Activated CD4-positive, alpha-beta T cell treated with anti-CD3 and anti-CD28 coated beads, Interleukin-2, amount 10 ng/mL, durations not matched to agents 24 days and 14 days (primary cell): Measurements from ENCODE around the gene GPNMB. TPM values are rescaled to one million over a fixed set of nuclear protein-coding genes. Genes with fewer than 3 reads are reported as not detected.
"Not testable (repeated sequence)": the region's sequence is repeated elsewhere in the genome, so short reads cannot be mapped to it uniquely, and the experiment has no call there.

Experiments used
- DNase-seq: peaks from one replicate; pipeline ENCODE4 v3.0.0; 2022
- H3K27ac Mint-ChIP-seq: one replicate; pipeline ENCODE4 v1.8.0; 2022; ENCODE audit warnings: mild to moderate bottlenecking, mixed read lengths
- H3K27me3 Mint-ChIP-seq: one replicate; pipeline ENCODE4 v1.8.0; 2022; ENCODE audit warnings: mixed read lengths
- H3K36me3 Mint-ChIP-seq: one replicate; pipeline ENCODE4 v1.8.0; 2022; ENCODE audit warnings: low read depth, mild to moderate bottlenecking, mixed read lengths
- H3K4me1 Mint-ChIP-seq: one replicate; pipeline ENCODE4 v1.8.0; 2021; ENCODE audit warnings: mixed read lengths
- H3K4me3 Mint-ChIP-seq: one replicate; pipeline ENCODE4 v1.8.0; 2022; ENCODE audit warnings: mild to moderate bottlenecking, moderate library complexity, mixed read lengths
- H3K9me3 Mint-ChIP-seq: one replicate; pipeline ENCODE4 v1.8.0; 2021; ENCODE audit warnings: mixed read lengths
- intact Hi-C: fragments of 100-400 bp; cut with micrococcal nuclease; formaldehyde crosslinking; loops from one replicate; pipeline ENCODE4 v1.15.1; 2023
- total RNA-seq: library from RNA; stranded (reverse); gene quantifications from 2 replicates; pipeline ENCODE4 v1.2.3, GENCODE V29; 2022

The GPNMB gene
- total RNA-seq, 1 donor from 2014 or later = 1.3 TPM

GRCh38 chr7:23291957-23292560, 45.5 kb downstream of the GPNMB start:
- Mint-ChIP-seq H3K9me3 (no peaks in the 10 kb centered on the region), H3K4me3 (no peak overlapping the region), H3K36me3 (no peaks in the 10 kb centered on the region), H3K27me3 (no peaks in the 10 kb centered on the region), H3K4me1 (peaks cover 10% of the 10 kb centered on the region), H3K27ac (no peak overlapping the region)
- intact Hi-C loops = no loop called here
- no peak for DNase-seq

- Mint-ChIP-seq H3K27ac (no peak overlapping the region), H3K27me3 (no peaks in the 10 kb centered on the region), H3K4me1 (peaks cover 9% of the 10 kb centered on the region), H3K4me3 (no peak overlapping the region), H3K9me3 (no peaks in the 10 kb centered on the region), H3K36me3 (no peaks in the 10 kb centered on the region)
- no peak for DNase-seq
- intact Hi-C loops = no loop called here
Measured at GRCh38 chr7:23292623-23293022, 46.0 kb downstream of the GPNMB start.

GRCh38 chr7:23293500-23294073, 47.0 kb downstream of the GPNMB start:
- H3K27ac Mint-ChIP-seq = no peak overlapping the region
- peaks cover 4% of the 10 kb centered on the region for H3K4me1 Mint-ChIP-seq
- H3K4me3 Mint-ChIP-seq = no peak overlapping the region
- H3K27me3 Mint-ChIP-seq = no peaks in the 10 kb centered on the region
- H3K36me3 Mint-ChIP-seq = no peaks in the 10 kb centered on the region
- no peak for DNase-seq
- intact Hi-C loops = no loop called here
- H3K9me3 Mint-ChIP-seq = peaks cover 5% of the 10 kb centered on the region

GRCh38 chr7:23294549-23295400, 48.2 kb downstream of the GPNMB start:
- Mint-ChIP-seq H3K4me1 (peaks cover 8% of the 10 kb centered on the region), H3K27me3 (no peaks in the 10 kb centered on the region), H3K36me3 (peaks cover 4% of the 10 kb centered on the region), H3K4me3 (no peak overlapping the region), H3K9me3 (peaks cover 9% of the 10 kb centered on the region), H3K27ac (no peak overlapping the region)
- intact Hi-C loops = loop anchor here (5.0 kb wide), 1 partner anchor 1833 kb away; the partner anchor contains the start of gene CYCS
- DNase-seq = no peak

- Mint-ChIP-seq H3K27ac (no peak overlapping the region), H3K36me3 (peaks cover 6% of the 10 kb centered on the region), H3K9me3 (peaks cover 9% of the 10 kb centered on the region), H3K4me1 (peaks cover 11% of the 10 kb centered on the region), H3K27me3 (no peaks in the 10 kb centered on the region), H3K4me3 (no peak overlapping the region)
- no peak for DNase-seq
- intact Hi-C loops = loop anchor here (5.0 kb wide), 1 partner anchor 1832 kb away; the partner anchor contains the start of gene CYCS
Measured at GRCh38 chr7:23295401-23295697, 48.8 kb downstream of the GPNMB start.

- peaks cover 9% of the 10 kb centered on the region for H3K9me3 Mint-ChIP-seq
- H3K27me3 Mint-ChIP-seq = no peaks in the 10 kb centered on the region
- peak overlapping the region; percentile 93 for H3K4me3 Mint-ChIP-seq
- peaks cover 23% of the 10 kb centered on the region for H3K36me3 Mint-ChIP-seq
- peaks cover 27% of the 10 kb centered on the region for H3K4me1 Mint-ChIP-seq
- intact Hi-C loops = loop anchor here (2.0 to 5.0 kb wide), 5 partner anchors 58 to 1829 kb away; partner anchors contain the start of gene CYCS
- no peak for DNase-seq
- H3K27ac Mint-ChIP-seq = peak overlapping the region; percentile 90
Measured at GRCh38 chr7:23298141-23298881, 51.7 kb downstream of the GPNMB start.

- intact Hi-C loops = loop anchor here (1.0 to 5.0 kb wide), 7 partner anchors 26 to 1828 kb away; partner anchors contain the start of genes CYCS and TRA2A
- no peaks in the 10 kb centered on the region for H3K27me3 Mint-ChIP-seq
- peaks cover 28% of the 10 kb centered on the region for H3K4me1 Mint-ChIP-seq
- H3K27ac Mint-ChIP-seq = peak within 1 kb of the TSS; percentile 90
- H3K4me3 Mint-ChIP-seq = peak within 1 kb of the TSS; percentile 93
- H3K36me3 Mint-ChIP-seq = peaks cover 26% of the 10 kb centered on the region
- DNase-seq = peak; percentile 99
- H3K9me3 Mint-ChIP-seq = peaks cover 9% of the 10 kb centered on the region
Measured at GRCh38 chr7:23298885-23299769, 52.6 kb downstream of the GPNMB start, which contains the start of gene MALSU1. Gene MALSU1 (plus strand): TSS chr7:23299339. CDS start chr7:23299353, 14 bp downstream.

- Mint-ChIP-seq H3K36me3 (peaks cover 33% of the 10 kb centered on the region), H3K4me1 (peaks cover 35% of the 10 kb centered on the region), H3K27ac (peak overlapping the region; percentile 90), H3K4me3 (peak overlapping the region; percentile 93), H3K9me3 (peaks cover 9% of the 10 kb centered on the region), H3K27me3 (no peaks in the 10 kb centered on the region)
- DNase-seq = no peak
- intact Hi-C loops = loop anchor here (1.0 to 5.0 kb wide), 7 partner anchors 27 to 1827 kb away; partner anchors contain the start of genes CYCS and TRA2A
Measured at GRCh38 chr7:23299770-23300300, 53.3 kb downstream of the GPNMB start.

GRCh38 chr7:23306936-23307521, 60.5 kb downstream of the GPNMB start:
- DNase-seq = no peak
- Mint-ChIP-seq H3K4me3 (no peak overlapping the region), H3K36me3 (peaks cover 69% of the 10 kb centered on the region), H3K9me3 (no peaks in the 10 kb centered on the region), H3K27ac (peak overlapping the region; percentile 11), H3K4me1 (peaks cover 36% of the 10 kb centered on the region), H3K27me3 (no peaks in the 10 kb centered on the region)
- intact Hi-C loops = loop anchor here (1.0 kb wide), 1 partner anchor 49 kb away; no protein-coding TSS in a partner anchor

- intact Hi-C loops = no loop called here
- Mint-ChIP-seq H3K4me1 (peaks cover 29% of the 10 kb centered on the region), H3K27ac (no peak overlapping the region), H3K4me3 (no peak overlapping the region), H3K36me3 (peaks cover 58% of the 10 kb centered on the region), H3K27me3 (no peaks in the 10 kb centered on the region), H3K9me3 (no peaks in the 10 kb centered on the region)
- DNase-seq = no peak
Measured at GRCh38 chr7:23308754-23309153, 62.2 kb downstream of the GPNMB start.

GRCh38 chr7:23312141-23312540, 65.6 kb downstream of the GPNMB start:
- H3K27ac Mint-ChIP-seq, H3K4me3 Mint-ChIP-seq, H3K4me1 Mint-ChIP-seq, intact Hi-C loops, H3K27me3 Mint-ChIP-seq, DNase-seq, H3K9me3 Mint-ChIP-seq: not testable (repeated sequence)
- H3K36me3 Mint-ChIP-seq = peaks cover 31% of the 10 kb centered on the region

- H3K27ac Mint-ChIP-seq = no peak overlapping the region
- H3K4me1 Mint-ChIP-seq = no peaks in the 10 kb centered on the region
- no peaks in the 10 kb centered on the region for H3K27me3 Mint-ChIP-seq
- no peak for DNase-seq
- H3K4me3 Mint-ChIP-seq = no peak overlapping the region
- H3K36me3 Mint-ChIP-seq = peaks cover 7% of the 10 kb centered on the region
- intact Hi-C loops = no loop called here
- H3K9me3 Mint-ChIP-seq = no peaks in the 10 kb centered on the region
Measured at GRCh38 chr7:23315366-23315765, 68.8 kb downstream of the GPNMB start.
